ENCODE measurements around the gene STK10.

- TF ChIP-seq NFRKB (IDR thresholded peaks at IDR 0.05) (no peak), FOXK2 (IDR thresholded peaks at IDR 0.05) (no peak), ELF4 (IDR thresholded peaks at IDR 0.05) (no peak), ARNT (IDR thresholded peaks at IDR 0.05) (no peak), PKNOX1 (IDR thresholded peaks at IDR 0.05) (peak; percentile 87), BHLHE40 (IDR thresholded peaks at IDR 0.05; ENCODE audit: borderline replicate concordance) (no peak)
Observed at GRCh38 chr5:172106511-172107356, 81.3 kb downstream of the STK10 start.
